HG02852 (cell line): ENCODE measurements around the gene ASAP3.
"Not testable (repeated sequence)": the region's sequence is repeated elsewhere in the genome, so short reads cannot be mapped to it uniquely, and the experiment has no call there.

Experiments
- ATAC-seq: cut with Tn5 transposase; IDR thresholded peaks from one replicate; pipeline ENCODE4 v1.9.1; 2021; ENCODE audit warnings: mild to moderate bottlenecking, moderate library complexity; ENCODE audit not compliant: unreplicated experiment

Gene ASAP3

DNA sequence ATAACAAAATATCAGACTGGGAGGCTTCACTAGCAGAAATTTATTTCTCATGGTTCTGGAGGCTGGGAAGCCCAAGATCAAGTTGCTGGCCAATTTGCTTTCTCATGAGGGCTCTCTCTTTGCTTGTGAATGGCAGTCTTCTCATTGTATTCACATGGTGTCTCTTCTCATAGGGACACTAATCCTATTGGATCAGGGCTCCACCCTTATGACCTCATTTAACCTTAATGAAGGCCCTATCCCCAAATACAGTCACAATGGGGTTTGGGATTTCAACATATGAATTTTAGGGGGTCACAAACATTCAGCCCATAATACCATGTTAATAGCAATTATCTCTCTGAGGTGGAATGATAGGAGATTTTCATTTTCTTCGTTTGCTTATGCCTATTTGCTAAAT is 84.8 kb downstream of the ASAP3 start:
- ATAC-seq = no peak

DNA sequence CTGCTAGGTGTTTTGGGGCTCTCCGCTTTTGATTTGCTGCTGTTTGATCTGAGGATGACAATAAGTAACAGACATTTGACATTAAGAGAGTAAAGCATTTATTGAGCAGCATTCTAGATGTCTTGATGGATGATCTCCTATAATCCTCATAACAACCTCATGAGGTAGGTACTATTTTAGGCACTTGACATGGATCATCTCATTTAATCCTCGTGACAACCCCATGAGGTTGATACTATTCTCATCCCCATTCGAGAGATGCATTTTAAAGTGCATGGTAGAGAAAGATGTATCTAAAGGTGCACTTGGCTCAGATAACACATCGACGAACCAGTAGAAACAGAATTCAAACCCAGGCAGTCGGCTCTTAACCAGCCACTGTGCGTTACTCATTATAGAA is 86.1 kb downstream of the ASAP3 start:
- ATAC-seq = no peak

DNA sequence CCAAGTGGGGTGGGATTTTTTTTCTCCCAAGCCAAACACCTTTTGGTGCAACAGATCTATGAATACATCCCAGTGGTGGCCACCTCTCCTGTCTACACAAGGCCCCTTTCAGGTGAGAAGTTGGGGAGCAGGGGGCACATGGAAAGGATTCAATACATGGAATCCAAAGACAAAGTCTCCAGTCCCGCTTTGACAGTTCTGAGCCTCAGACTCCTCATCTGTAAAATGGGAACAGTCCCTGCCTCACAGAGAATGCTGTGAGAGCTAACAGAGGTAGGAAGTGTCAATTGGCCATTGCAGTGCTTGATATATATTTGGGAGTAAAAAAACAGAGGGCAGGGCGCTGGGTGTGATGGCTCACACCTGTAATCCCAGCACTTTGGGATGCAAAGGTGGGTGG is 87.6 kb downstream of the ASAP3 start:
- no peak for ATAC-seq

DNA sequence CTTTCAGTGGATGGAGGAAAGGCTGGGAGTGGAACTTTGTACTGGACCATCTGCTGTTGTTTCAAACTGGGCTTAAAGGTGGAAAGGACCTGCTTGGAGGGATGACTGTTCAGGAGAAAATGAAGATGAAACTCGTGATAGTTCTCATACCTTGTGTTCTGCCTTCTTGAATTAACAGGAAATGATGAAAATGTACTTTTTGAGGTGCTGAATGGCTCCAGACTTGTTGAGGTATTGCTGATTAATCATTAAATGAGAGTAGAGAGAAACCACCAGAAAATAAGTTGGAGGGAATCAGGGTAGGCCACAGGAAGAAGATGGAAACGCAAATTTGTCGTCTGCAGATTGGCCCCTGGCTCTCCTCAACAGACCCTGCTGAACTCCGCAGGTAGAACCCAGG is 88.1 kb downstream of the ASAP3 start:
- ATAC-seq = no peak

DNA sequence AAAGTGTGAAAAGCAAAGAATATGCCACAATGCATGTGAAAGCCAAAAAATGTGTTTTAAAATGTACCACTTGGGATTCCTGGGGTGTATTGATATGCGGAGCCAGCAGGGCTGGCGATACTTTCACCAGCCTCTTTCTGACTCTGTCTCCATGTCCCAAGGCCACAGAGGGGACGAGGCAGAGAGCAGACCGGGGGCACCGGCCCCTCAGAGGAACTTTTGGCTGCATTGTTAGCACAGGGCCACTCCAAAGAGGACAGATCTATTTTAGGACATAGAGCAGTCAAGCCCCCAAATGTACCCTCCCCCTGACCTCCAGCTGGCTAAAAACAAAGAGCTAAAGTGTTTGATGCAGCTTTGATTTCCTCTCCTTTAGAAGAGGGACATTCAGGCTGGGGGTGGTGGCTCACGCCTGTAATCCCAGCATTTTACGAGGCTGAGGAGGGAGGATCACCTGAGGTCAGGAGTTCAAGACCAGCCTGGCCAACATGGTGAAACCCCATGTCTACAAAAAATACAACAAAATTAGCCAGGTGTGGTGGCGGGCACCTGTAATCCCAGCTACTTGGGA is 88.7 kb downstream of the ASAP3 start:
- no peak for ATAC-seq

DNA sequence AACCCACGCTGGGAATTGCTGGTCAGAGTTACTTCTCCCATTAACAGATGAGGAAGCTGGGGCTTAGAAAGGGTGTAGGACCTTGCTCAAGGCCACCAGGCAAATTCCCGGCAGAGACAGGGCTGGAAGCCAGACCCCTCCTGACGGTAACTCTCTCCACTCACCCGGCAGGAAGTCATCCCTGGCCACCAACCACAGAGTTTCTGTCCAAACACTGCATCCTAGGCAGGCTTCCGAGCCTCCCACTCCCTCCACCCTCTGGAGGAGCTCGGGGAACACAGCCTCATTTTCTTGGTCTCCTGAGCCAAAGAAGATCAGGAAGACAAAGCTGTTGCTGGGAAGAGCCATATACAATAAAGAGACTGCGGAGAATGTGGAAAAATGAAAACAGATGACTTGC is 89.3 kb downstream of the ASAP3 start:
- no peak for ATAC-seq

DNA sequence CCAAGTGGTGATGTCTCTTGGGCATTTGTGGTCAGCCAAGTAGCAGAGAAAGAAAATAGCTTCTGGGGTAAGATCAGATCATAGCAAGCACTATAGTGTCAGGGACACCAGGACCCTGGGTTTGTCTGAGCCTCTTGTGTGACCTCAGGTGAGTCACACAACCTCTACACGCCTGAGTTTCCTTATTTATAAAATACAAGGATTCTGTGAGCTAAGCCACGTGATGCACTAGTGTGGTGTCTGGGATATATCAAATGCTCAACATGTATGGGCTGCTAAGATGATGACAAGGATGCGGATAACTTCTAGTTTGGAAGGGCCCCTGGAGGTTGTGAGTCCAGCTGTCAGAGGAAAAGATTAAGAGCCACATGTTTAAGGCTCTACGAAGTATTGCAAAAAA is 89.8 kb downstream of the ASAP3 start:
- no peak for ATAC-seq

DNA sequence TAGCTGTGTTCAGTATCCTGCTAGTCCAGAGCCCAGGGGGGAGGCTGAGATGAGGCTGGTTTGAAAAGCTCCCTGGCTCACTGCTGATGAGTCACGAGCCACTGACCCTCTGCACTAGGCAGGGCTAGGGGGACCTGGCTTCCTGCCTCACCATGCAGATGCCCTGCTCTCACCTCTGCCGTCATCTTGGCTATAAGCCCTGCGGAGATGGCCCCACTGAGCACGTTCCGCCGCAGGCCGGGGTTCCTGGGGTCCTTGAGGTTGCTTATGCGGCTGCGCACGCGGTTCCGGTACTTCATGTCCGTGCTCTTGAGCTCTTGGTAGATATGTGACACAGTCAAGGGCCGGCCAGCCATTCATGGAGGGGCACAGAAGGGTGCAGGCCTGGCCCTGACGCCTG is 90.3 kb downstream of the ASAP3 start:
- ATAC-seq = no peak

DNA sequence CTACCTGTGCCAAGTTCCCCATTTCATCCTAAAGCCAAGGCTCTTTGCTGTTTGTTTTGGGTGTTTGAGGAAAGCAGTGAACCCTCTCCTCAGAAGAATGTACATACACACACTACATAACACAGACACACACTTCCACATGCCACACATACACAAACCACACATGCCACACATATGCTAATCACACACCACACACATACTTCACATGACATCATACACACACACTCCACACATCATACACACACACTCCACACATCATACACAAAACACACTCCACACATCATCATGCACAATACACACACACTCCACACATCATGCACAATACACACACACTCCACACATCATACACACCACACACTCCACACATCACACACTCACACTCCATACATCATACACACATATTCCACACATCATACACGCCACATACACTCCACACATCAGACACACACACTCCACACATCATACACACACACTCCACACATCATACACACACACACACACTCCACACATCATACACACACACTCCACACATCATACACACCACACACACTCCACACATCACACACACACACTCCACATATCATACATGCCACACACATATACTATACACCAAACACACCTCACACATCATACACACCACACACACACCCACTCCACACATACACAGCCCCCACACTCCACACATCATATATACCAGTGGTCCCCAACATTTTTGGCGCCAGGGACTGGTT is 91.7 kb downstream of the ASAP3 start:
- no peak for ATAC-seq

DNA sequence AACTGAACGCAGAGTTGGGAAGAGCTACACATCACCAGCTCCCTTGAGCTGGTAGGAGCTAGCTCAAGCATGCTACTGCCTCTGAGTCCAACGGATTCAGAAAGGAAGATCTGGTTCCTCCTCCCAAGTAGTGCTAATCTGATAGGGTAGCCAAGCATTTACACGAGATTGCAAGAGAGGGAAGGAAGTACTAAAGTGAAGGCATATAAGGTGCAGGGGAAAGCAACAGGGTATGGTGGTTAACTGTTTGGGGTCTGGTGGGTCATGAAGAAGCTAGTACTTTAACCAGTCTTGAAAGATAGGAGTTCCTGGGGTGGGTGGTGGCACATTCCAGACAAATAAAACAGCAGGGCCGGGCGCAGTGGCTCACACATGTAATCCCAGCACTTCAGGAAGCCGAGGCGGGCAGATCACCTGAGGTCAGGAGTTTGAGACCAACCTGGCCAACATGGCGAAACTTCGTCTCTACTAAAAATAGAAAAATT is 94.1 kb downstream of the ASAP3 start:
- ATAC-seq = no peak

DNA sequence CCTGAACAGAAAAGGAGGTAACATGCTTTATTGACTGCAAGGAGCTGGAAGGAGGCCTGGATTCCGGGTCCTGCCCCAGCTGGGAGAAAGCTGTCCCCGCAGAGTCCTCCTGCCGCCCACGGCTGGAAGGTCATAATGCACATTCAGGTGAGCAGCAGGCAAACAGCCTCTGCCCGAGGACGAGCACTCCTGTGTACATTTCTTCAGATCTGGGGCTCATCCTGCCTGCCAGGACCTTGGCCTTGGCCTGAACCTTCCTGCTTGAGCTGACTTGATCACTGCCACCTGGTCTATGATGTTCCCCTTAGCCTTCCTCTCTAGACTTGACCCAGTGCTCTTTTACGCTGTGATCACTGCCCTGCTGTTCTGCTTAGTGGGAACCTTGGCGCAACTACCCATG is 96.5 kb downstream of the ASAP3 start:
- no peak for ATAC-seq

DNA sequence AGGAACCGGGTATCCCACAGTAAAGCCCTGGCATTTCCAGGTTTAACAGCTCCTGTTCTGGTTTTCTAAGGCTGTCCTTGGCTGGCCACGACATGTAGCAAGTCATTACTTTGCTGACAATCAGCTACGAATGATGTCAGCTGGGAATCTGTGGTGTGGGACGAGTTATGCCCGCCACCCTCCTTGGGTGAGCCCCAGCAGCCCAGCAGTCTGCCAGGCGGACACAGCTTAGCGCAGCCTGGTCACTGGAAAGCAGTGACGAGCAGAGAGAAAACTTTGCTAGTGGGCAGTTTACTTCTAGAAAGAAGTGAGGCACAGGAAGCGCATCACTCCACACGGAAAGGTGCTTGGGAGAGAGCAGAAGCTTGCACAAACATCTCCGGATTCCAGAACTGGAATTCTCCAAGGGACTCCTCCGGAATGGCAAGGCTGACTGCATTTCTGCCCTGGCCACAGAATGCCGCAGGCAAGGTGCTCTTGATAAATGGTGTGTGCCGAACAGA is 98.8 kb downstream of the ASAP3 start:
- ATAC-seq = no peak

DNA sequence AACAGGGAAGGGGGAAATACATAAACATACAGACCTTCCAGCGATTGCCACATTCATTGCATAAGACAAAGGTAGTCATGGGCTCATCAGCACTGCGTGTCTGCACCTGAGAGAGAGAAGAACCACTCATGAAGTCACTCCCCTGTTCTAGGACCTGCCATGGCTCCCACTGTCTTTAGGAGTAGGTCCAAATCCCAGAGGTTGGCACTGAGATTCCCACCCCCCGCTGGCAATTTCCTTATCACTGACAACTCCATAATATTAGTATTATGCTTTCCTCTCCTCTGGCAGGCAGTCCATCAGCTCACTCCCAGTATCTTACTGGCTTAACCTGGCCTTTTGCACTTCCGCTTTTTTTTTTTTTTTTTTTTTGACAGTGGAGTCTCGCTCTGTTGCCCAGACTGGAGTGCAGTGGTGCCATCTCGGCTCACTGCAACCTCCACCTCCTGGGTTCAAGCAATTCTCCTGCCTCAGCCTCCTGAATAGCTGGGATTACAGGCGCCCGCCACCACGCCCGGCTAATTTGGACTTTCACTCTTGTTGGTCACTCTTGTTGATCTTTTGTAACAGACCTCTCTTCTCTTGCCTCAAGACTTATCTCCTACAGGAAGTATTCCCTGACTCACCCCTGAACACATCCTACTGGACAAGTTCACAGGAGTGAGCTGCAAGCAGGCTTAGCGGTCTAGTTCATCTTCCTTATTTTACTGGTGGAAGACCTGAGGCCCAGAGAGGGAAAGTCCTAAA is 99.5 kb downstream of the ASAP3 start:
- ATAC-seq = no peak

DNA sequence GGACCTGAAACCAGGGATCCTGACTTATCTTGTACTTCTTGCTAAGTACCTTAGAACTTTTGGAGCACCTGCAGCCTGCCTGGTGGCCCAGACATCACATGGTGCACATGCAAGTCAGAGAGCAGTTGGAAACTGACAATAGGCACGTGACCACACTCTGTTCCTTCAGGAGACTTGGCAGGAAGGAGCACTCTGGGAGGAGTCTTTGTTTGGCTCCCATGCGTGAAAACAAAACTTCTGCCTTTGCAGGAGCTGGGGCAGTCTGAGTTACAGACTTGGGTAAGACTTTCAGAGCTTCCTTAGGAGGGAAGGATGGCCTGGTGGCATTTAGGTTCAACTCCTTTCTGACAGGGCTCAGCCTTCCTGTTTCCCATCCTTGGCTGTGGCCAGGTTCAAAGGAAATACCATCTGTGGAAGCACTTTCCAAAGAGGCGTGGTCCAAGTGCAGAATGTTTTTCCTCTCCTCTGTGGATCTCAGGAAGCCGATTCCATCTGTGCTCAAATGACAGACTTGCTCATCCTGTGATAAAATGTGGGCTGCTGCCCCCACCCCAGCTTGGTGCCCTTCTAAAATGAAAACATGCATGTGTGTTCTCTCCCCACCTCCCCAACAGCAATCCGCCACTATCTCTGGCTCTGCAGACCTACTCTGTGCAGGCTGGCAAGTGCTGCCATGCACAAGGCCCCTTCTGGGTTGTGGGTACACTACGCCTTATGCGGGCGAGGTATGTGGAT is 100.2 kb downstream of the ASAP3 start:
- no peak for ATAC-seq

DNA sequence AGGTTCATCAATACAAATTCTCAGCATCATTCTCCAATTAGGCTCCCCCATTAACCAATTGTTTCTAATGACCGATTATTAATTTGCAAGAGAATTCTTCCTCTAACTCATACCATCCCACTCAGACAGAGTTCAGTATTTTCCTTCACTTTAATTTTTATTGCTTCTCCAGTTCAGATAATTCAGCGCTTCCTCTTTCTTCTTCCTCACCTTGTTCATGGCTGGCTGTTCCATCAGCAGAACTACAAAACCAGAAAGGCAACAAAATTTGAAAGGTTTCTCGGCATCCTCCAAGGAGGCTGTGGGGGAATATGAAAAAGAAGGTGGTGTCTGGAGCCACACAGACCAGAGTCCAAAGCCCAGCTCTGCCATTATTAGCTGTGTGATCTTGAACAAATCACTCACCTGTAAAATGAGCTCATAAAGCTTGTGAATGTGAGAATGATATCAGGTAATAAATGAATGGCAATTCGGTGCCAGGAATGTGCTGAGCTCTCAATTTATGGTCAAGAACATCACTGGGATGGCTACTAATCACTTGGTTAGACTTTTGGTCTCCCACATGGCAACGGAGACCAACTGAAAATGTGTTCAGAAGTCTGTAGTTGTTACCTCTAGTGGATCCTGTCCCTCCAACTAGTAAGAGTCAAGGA is 102.6 kb downstream of the ASAP3 start:
- no peak for ATAC-seq

DNA sequence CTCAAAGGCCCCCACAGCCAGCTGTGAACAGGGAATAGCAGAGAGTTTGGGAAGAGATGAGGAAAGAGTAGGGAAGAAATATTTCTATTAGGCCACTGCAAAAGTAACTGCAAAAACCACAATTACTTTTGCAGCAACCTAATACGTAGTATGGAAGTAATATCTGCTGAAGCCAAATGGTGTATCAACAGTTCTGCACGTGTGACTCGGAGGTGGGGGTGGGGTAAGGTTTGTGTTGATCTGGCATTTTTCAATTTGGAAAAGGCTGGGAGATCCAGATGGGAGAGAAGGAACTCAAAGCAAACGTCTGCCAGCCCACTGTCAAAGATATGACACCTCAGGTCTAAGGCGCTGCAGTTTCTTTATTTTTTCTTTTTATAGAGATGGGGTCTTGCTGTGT is 103.3 kb downstream of the ASAP3 start:
- ATAC-seq = no peak

DNA sequence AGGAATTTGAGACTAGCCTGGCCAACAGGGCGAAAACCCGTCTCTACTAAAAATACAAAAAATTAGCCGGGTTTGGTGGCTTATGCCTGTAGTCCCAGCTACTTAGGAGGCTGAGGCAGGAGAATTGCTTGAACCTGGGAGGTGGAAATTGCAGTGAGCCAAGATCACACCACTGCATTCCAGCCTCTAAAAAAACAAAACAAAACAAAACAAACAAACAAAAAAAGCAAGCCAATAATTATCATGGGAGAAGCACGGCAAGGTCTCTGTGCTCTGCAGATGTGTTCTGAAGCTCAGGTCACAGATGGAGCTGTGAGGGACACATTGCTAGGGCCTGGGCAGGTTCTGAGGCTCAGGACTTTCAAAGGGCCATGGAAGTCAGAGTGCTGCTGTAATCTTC is 103.7 kb downstream of the ASAP3 start:
- not testable (repeated sequence) for ATAC-seq
